CD4-positive, alpha-beta memory T cell (primary cell): ENCODE results near the gene CCL17. TPM values are rescaled to one million over a fixed set of nuclear protein-coding genes. Genes with fewer than 3 reads are reported as not detected.
A peak's percentile ranks its signal among the peaks of the same experiment; 100 is the strongest.
"Not testable (repeated sequence)": the region's sequence is repeated elsewhere in the genome, so short reads cannot be mapped to it uniquely, and the experiment has no call there.

Experiments used
- CTCF ChIA-PET: fragments of 350-600 bp; sonication (Branson Sonifier 250); formaldehyde crosslinking; loops from one replicate; lab custom pipeline; 2021; ENCODE audit warnings: inconsistent platforms; ENCODE audit not compliant: partially characterized antibody; lab: Charles Lee
- POLR2A ChIA-PET: fragments of 350-600 bp; sonication (Branson Sonifier 250); formaldehyde crosslinking; loops from one replicate; lab custom pipeline; 2021; ENCODE audit not compliant: partially characterized antibody; lab: Charles Lee
- DNase-seq, 5 donors: peaks; one replicate each; pipeline versions ENCODE4 v3.0.0 to v3.0.0-alpha.2; 2020 to 2022; ENCODE audit warnings: mixed read lengths in 1 of 5
- H3K27ac ChIP-seq: one replicate; pipeline ENCODE4 v1.7.0; 2013; ENCODE audit warnings: low read depth, low read length
- H3K27me3 ChIP-seq: 2 replicates; pipeline ENCODE4 v1.7.0; 2013; ENCODE audit warnings: mild to moderate bottlenecking, low read length, moderate library complexity; ENCODE audit not compliant: insufficient read depth
- H3K36me3 ChIP-seq: 2 replicates; pipeline ENCODE4 v1.7.0; 2013; ENCODE audit warnings: mild to moderate bottlenecking, low read length, moderate library complexity; ENCODE audit not compliant: insufficient read depth
- H3K4me1 ChIP-seq: 2 replicates; pipeline ENCODE4 v1.7.0; 2013; ENCODE audit warnings: mild to moderate bottlenecking, low read length, moderate library complexity; ENCODE audit not compliant: insufficient read depth
- H3K4me3 ChIP-seq, 2 donors: one replicate each; pipeline ENCODE4 v1.7.0; 2013; ENCODE audit warnings: low read length in 2 of 2, mild to moderate bottlenecking in 1 of 2
- H3K9me3 ChIP-seq, 2 donors: one replicate each; pipeline ENCODE4 v1.7.0; 2013; ENCODE audit warnings: low read length in 2 of 2, control low read depth in 1 of 2; ENCODE audit not compliant: control insufficient read depth in 1 of 2
- H3K27ac Mint-ChIP-seq, 7 donors: one replicate each; pipeline ENCODE4 v1.8.0; 2020 to 2021; ENCODE audit warnings: mixed read lengths in 7 of 7, mild to moderate bottlenecking in 6 of 7, inconsistent platforms in 3 of 7, moderate library complexity in 3 of 7
- H3K27me3 Mint-ChIP-seq, 2 donors: one replicate each; pipeline ENCODE4 v1.8.0; 2020 to 2021; ENCODE audit warnings: mixed read lengths in 2 of 2
- H3K36me3 Mint-ChIP-seq, 2 donors: one replicate each; pipeline ENCODE4 v1.8.0; 2020 to 2021; ENCODE audit warnings: mixed read lengths in 2 of 2, inconsistent platforms in 1 of 2, mild to moderate bottlenecking in 1 of 2
- H3K4me1 Mint-ChIP-seq, 4 donors: one replicate each; pipeline ENCODE4 v1.8.0; 2020 to 2021; ENCODE audit warnings: mixed read lengths in 4 of 4, mild to moderate bottlenecking in 1 of 4
- H3K4me3 Mint-ChIP-seq, 8 donors: one replicate each; pipeline ENCODE4 v1.8.0; 2020 to 2021; ENCODE audit warnings: mixed read lengths in 8 of 8, mild to moderate bottlenecking in 7 of 8, moderate library complexity in 6 of 8, inconsistent platforms in 3 of 8
- H3K9me3 Mint-ChIP-seq, 8 donors: one replicate each; pipeline ENCODE4 v1.8.0; 2020 to 2021; ENCODE audit warnings: mixed read lengths in 8 of 8, mild to moderate bottlenecking in 5 of 8, inconsistent platforms in 3 of 8, moderate library complexity in 1 of 8
- intact Hi-C: fragments of 100-400 bp; cut with micrococcal nuclease; formaldehyde crosslinking; loops from one replicate; pipeline ENCODE4 v1.15.1; 2023
- polyA plus RNA-seq, 2 donors: library from polyadenylated mRNA; unstranded; fragments of 300-500 nt; fragmentation: Illumina TruSeq; gene quantifications; one replicate each; pipeline ENCODE4 v1.2.3, GENCODE V29; 2021
- total RNA-seq, 2 experiments: library from RNA; stranded (reverse); gene quantifications; one replicate each; pipeline ENCODE4 v1.2.3, GENCODE V29; 2021

The CCL17 gene
- total and polyA plus RNA-seq, 4 experiments from 2014 or later: not detected

DNA sequence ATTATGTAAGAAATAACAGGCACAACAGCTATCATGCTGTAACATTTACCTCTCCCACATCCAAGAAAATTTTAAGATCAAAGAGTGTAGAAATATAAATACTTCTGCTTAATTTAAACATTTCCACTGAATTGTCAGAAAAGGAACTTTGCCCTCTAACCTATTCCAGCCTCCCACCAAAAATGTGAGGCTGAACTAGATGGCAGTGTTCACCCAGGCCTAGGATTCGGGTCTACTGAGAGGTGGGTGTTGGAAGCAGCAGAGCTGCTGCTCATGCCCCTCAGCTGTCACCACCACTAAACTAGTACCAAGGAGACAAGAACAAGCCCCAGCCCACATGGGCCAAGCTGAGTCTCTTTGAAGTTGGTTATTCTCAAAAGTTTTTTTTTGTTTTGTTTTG lies 31.3 kb downstream of the CCL17 start:
- Mint-ChIP-seq H3K4me3 (no peak overlapping the region), H3K36me3 (peaks cover 63 to 85% of the 10 kb centered on the region in 2 donors), H3K27me3 (no peaks in the 10 kb centered on the region), H3K4me1 (peaks cover 0 to 4% (median 2%) of the 10 kb centered on the region in 4 donors), H3K9me3 (peaks cover 0 to 13% (median 10%) of the 10 kb centered on the region in 8 donors), H3K27ac (peak overlapping the region in 1 of 7 donors; percentile 46)
- Histone ChIP-seq H3K4me1 (no peaks in the 10 kb centered on the region), H3K27ac (no peak overlapping the region), H3K4me3 (no peak overlapping the region), H3K9me3 (no peaks in the 10 kb centered on the region), H3K36me3 (peaks cover 48% of the 10 kb centered on the region), H3K27me3 (no peaks in the 10 kb centered on the region)
- ChIA-PET CTCF (interaction anchor here (0.8 to 1.4 kb wide), 3 partner anchors 11 to 26 kb away, joined by 3 to 4 read pairs (median 4); partner anchors contain the start of genes CIAPIN1 and POLR2C), POLR2A (interaction anchor here (2.3 kb wide), 1 partner anchor 11 kb away, joined by 5 read pairs; the partner anchor contains the start of genes CIAPIN1 and COQ9)
- no peak for DNase-seq
- intact Hi-C loops: no loop called here

DNA sequence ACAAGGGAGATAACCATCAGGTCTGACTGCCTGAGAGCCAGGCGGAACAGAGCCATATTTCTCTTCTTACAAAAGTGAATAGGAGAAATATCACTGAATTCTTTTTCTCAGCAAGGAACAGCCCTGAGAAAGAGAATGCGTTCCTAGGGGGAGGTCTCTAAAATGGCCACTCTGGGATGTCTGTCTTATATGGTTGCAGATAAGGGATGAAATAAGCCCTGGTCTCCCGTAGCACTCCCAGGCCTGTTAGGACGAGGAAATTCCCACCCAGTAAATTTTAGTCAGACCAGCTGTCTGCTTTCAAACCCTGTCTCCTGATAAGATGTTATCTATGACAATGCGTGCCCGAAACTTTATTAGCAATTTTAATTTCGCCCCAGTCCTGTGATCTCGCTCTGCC lies 35.4 kb downstream of the CCL17 start:
- CTCF ChIA-PET: interaction anchor here (3.4 kb wide), 1 partner anchor 22 kb away, joined by 13 read pairs; no protein-coding TSS in a partner anchor
- POLR2A ChIA-PET: not testable (repeated sequence)

DNA sequence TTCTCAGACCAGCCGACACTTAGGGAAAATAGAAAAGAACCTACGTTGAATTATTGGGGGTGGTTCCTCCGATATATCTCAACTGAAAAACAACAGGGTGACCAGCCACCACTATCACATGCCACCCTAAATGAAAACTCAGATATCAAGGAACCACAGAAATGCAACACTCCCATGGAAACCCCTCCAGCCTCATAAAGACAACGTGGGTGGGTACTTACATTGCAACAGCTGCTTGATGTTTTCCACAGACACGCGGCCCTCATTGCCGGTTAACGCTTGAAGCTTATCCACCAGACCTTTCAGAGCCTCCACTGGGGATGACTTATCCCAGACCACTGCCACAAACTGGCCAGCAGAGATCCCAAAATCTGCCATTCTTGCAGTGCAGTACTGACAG lies 36.0 kb downstream of the CCL17 start:
- H3K9me3 Mint-ChIP-seq: peaks cover 0 to 15% (median 10%) of the 10 kb centered on the region in 8 donors
- H3K27ac Mint-ChIP-seq: peak overlapping the region in 1 of 7 donors; percentile 13
- H3K4me1 ChIP-seq, H3K27ac ChIP-seq, POLR2A ChIA-PET, H3K4me3 Mint-ChIP-seq, H3K27me3 Mint-ChIP-seq, DNase-seq, H3K9me3 ChIP-seq, H3K4me3 ChIP-seq, H3K27me3 ChIP-seq: not testable (repeated sequence)
- H3K36me3 ChIP-seq: peaks cover 10% of the 10 kb centered on the region
- intact Hi-C loops: loop anchor here (10.0 kb wide), 1 partner anchor 256 kb away; the partner anchor contains the start of genes PSME3IP1 and RSPRY1
- H3K4me1 Mint-ChIP-seq: peaks cover 0 to 16% (median 7%) of the 10 kb centered on the region in 4 donors
- CTCF ChIA-PET: interaction anchor here (0.6 to 3.4 kb wide), 2 partner anchors 22 to 657 kb away, joined by 3 to 13 read pairs; no protein-coding TSS in a partner anchor
- H3K36me3 Mint-ChIP-seq: peaks cover 47% of the 10 kb centered on the region in 2 donors

More for the DNA sequence above, 35.4 kb downstream of the CCL17 start:
- peaks cover 0 to 15% (median 10%) of the 10 kb centered on the region in 8 donors for H3K9me3 Mint-ChIP-seq
- not testable (repeated sequence) for H3K27me3 Mint-ChIP-seq, H3K4me1 ChIP-seq, DNase-seq, H3K4me3 ChIP-seq, H3K9me3 ChIP-seq, H3K27ac ChIP-seq, H3K4me3 Mint-ChIP-seq, H3K27me3 ChIP-seq
- intact Hi-C loops: loop anchor here (10.0 kb wide), 1 partner anchor 255 kb away; the partner anchor contains the start of genes PSME3IP1 and RSPRY1
- peak overlapping the region in 1 of 7 donors; percentile 13 for H3K27ac Mint-ChIP-seq
- H3K36me3 ChIP-seq: peaks cover 13% of the 10 kb centered on the region
- peaks cover 0 to 15% (median 7%) of the 10 kb centered on the region in 4 donors for H3K4me1 Mint-ChIP-seq
- H3K36me3 Mint-ChIP-seq: peaks cover 50 to 53% of the 10 kb centered on the region in 2 donors

DNA sequence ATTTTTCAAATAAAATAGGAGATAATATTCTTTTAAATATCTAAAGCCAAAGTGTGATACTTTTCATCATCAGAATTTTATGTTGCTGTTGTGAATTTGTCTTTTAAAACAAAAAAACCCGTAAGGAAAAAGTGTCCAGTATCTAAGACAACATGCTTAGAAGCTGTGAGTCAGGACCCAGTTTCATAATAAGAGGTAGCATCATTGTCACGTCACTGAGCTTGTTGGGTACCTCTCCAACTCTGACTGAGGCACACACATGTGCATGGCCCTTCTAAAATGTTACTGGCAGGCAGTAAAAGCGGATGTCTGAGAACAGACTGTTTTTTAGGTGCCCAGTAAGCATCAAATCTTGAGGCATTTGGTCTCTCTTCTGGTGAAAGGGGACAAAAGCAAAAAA lies 40.1 kb downstream of the CCL17 start:
- H3K27ac ChIP-seq: no peak overlapping the region
- CTCF ChIA-PET: interaction anchor here (0.6 to 2.1 kb wide), 3 partner anchors 17 to 74 kb away, joined by 3 to 9 read pairs (median 3); partner anchors contain the start of gene POLR2C
- POLR2A ChIA-PET: interaction anchor here (7.8 kb wide), 1 partner anchor 17 kb away, joined by 112 read pairs; the partner anchor contains the start of gene POLR2C
- peaks cover 0 to 13% (median 9%) of the 10 kb centered on the region in 8 donors for H3K9me3 Mint-ChIP-seq
- H3K4me1 ChIP-seq: peaks cover 23% of the 10 kb centered on the region
- H3K4me3 ChIP-seq: no peak overlapping the region
- no peaks in the 10 kb centered on the region for H3K36me3 ChIP-seq
- peak overlapping the region in 1 of 7 donors; percentile 41 for H3K27ac Mint-ChIP-seq
- peaks cover 15 to 39% (median 27%) of the 10 kb centered on the region in 4 donors for H3K4me1 Mint-ChIP-seq
- intact Hi-C loops: loop anchor here (10.0 kb wide), 1 partner anchor 260 kb away; the partner anchor contains the start of genes PSME3IP1 and RSPRY1
- H3K4me3 Mint-ChIP-seq: no peak overlapping the region
- no peaks in the 10 kb centered on the region for H3K9me3 ChIP-seq
- no peaks in the 10 kb centered on the region for H3K27me3 Mint-ChIP-seq
- H3K36me3 Mint-ChIP-seq: peaks cover 20 to 24% of the 10 kb centered on the region in 2 donors
- no peaks in the 10 kb centered on the region for H3K27me3 ChIP-seq
- DNase-seq: no peak

DNA sequence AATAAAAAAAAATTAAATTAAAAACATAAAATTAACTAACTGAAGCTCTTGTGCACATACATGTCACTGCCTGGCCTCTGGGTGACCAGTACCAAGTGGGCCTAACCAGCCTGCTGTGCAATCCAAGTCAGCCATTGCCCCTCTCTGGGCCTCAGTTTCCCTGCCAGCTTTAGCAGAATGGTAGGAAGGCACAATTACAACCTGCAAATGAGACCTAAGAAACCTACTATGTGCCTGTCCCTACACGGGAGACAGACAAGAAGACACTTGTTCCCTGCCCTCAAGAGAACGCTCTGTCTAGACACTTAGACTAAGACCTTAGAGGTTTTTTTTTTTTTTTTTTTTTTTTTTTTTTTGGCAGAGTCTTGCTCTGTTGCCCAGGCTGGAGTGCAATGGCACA lies 40.9 kb downstream of the CCL17 start:
- H3K4me1 Mint-ChIP-seq: peaks cover 15 to 42% (median 27%) of the 10 kb centered on the region in 4 donors
- peaks cover 0 to 5% (median 1%) of the 10 kb centered on the region in 8 donors for H3K9me3 Mint-ChIP-seq
- ChIA-PET POLR2A (interaction anchor here (7.8 kb wide), 1 partner anchor 17 kb away, joined by 112 read pairs; the partner anchor contains the start of gene POLR2C), CTCF (interaction anchor here (1.2 to 2.5 kb wide), 3 partner anchors 12 to 76 kb away, joined by 3 to 9 read pairs (median 8); partner anchors contain the start of gene POLR2C)
- no peak overlapping the region for H3K27ac ChIP-seq
- H3K36me3 Mint-ChIP-seq: peaks cover 12 to 16% of the 10 kb centered on the region in 2 donors
- H3K36me3 ChIP-seq: no peaks in the 10 kb centered on the region
- H3K9me3 ChIP-seq: no peaks in the 10 kb centered on the region
- no peaks in the 10 kb centered on the region for H3K27me3 ChIP-seq
- intact Hi-C loops: loop anchor here (10.0 kb wide), 1 partner anchor 261 kb away; the partner anchor contains the start of genes PSME3IP1 and RSPRY1
- no peak for DNase-seq
- peaks cover 23% of the 10 kb centered on the region for H3K4me1 ChIP-seq
- H3K4me3 Mint-ChIP-seq: peak overlapping the region in 4 of 8 donors; percentile 35 to 66 (median 47)
- H3K27me3 Mint-ChIP-seq: no peaks in the 10 kb centered on the region
- H3K27ac Mint-ChIP-seq: peak overlapping the region in 1 of 7 donors; percentile 36
- H3K4me3 ChIP-seq: no peak overlapping the region

DNA sequence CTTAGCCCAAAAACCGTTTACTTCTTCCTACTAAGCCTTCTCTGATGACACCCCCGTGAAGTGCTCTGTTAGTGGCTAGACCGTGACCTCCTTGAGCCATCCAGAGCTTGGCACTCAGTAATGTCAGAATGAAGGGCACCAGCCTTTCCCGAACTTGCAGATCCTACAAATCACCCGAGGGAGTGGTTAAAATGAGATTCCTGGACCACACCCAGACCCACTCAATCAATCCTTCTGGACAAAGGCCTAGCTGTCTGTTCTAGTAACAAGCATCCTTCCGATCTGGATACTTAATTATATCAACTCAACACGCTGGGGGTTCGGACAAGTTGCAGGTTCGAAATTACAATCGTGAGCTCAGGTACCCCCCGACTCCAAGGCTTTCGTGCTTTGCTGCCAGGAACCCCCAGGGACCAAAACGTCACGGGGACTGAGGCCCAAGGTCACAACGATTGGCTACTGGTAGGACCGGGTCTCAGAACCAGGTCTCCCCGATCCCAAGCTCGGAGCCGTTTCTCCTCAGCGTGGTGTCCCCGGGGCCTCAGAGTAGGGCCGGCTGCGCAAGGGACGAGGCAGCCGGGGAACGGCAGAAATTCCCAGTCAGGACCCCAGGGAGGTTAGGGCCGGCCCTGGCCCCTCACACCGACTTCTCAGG lies 42.1 kb downstream of the CCL17 start:
- peak in 2 of 5 donors; percentile 5 to 7 for DNase-seq
- no peaks in the 10 kb centered on the region for H3K27me3 ChIP-seq
- Mint-ChIP-seq H3K27me3 (no peaks in the 10 kb centered on the region), H3K4me3 (peak overlapping the region; percentile 90 to 94 (median 92)), H3K36me3 (peaks cover 6 to 9% of the 10 kb centered on the region in 2 donors), H3K27ac (peak overlapping the region; percentile 79 to 94 (median 91)), H3K4me1 (peaks cover 15 to 38% (median 26%) of the 10 kb centered on the region in 4 donors), H3K9me3 (no peaks in the 10 kb centered on the region)
- H3K4me3 ChIP-seq: peak overlapping the region; percentile 65 to 78
- intact Hi-C loops: loop anchor here (1.0 to 10.0 kb wide), 6 partner anchors 16 to 289 kb away; partner anchors contain the start of genes DOK4, KATNB1, POLR2C and PSME3IP1
- no peaks in the 10 kb centered on the region for H3K36me3 ChIP-seq
- POLR2A ChIA-PET: interaction anchor here (0.7 to 7.8 kb wide), 21 partner anchors 10 to 683 kb away, joined by 3 to 112 read pairs (median 5); partner anchors contain the start of genes ARL2BP, CCDC102A, CFAP20 and DOK4
- peaks cover 23% of the 10 kb centered on the region for H3K4me1 ChIP-seq
- H3K27ac ChIP-seq: peak overlapping the region; percentile 86
- CTCF ChIA-PET: interaction anchor here (0.8 to 2.5 kb wide), 12 partner anchors 10 to 146 kb away, joined by 3 to 15 read pairs (median 3); partner anchors contain the start of gene POLR2C
- H3K9me3 ChIP-seq: no peaks in the 10 kb centered on the region
